Bronchial epithelial cell (primary cell): ENCODE data around the gene ZNF148. TPM values are rescaled to one million over a fixed set of nuclear protein-coding genes. Genes with fewer than 3 reads are reported as not detected.
"Not testable (repeated sequence)": the region's sequence is repeated elsewhere in the genome, so short reads cannot be mapped to it uniquely, and the experiment has no call there.

ENCODE experiments used
- DNase-seq: peaks from one replicate; pipeline ENCODE4 v3.0.0-alpha.2; 2010; ENCODE audit warnings: low read depth
- FAIRE-seq: peaks from 2 replicates; lab custom pipeline; 2011; peaks lifted over from hg19 to GRCh38; lab: Jason Lieb, UNC
- H3K27me3 ChIP-seq: 2 replicates; pipeline ENCODE4 v1.5.1; 2011; ENCODE audit warnings: low read length; ENCODE audit not compliant: control insufficient read depth, insufficient read depth
- H3K36me3 ChIP-seq: 2 replicates; pipeline ENCODE4 v1.5.1; 2011; ENCODE audit warnings: low read length; ENCODE audit not compliant: control insufficient read depth, insufficient read depth
- H3K4me3 ChIP-seq: 2 replicates; pipeline ENCODE4 v1.5.1; 2011; ENCODE audit warnings: mild to moderate bottlenecking, low read depth, low read length, control low read depth
- CTCF ChIP-seq: IDR thresholded peaks from 2 replicates; pipeline ENCODE4 v1.5.1; 2011; ENCODE audit warnings: mild to moderate bottlenecking, moderate library complexity, low read length, control low read depth, inconsistent platforms; ENCODE audit not compliant: insufficient read depth, severe bottlenecking
- total RNA-seq: library from RNA; depleted of rRNA; stranded (reverse); fragments of >200 nt; gene quantifications from 2 replicates; pipeline ENCODE4 v1.2.1, GENCODE V29; 2014

Gene ZNF148
- total RNA-seq, 1 donor from 2014 or later, result 26.1 TPM

- no peak overlapping the region for H3K4me3 ChIP-seq
- H3K36me3 ChIP-seq, result no peaks in the 10 kb centered on the region
- no peak for FAIRE-seq
- no peak for DNase-seq
- no peak for TF ChIP-seq CTCF
- no peaks in the 10 kb centered on the region for H3K27me3 ChIP-seq
Observed at GRCh38 chr3:125389282-125389681, 14.2 kb upstream of the ZNF148 start.

- not testable (repeated sequence) for DNase-seq, FAIRE-seq
Observed at GRCh38 chr3:125388369-125388768, 13.2 kb upstream of the ZNF148 start.

GRCh38 chr3:125386811-125387210 is 11.7 kb upstream of the ZNF148 start:
- no peaks in the 10 kb centered on the region for H3K36me3 ChIP-seq
- FAIRE-seq (no peak), DNase-seq (no peak)
- no peaks in the 10 kb centered on the region for H3K27me3 ChIP-seq
- no peak for TF ChIP-seq CTCF
- no peak overlapping the region for H3K4me3 ChIP-seq

More at GRCh38 chr3:125388369-125388768, 13.2 kb upstream of the ZNF148 start:
- H3K4me3 ChIP-seq, H3K36me3 ChIP-seq, H3K27me3 ChIP-seq: not testable (repeated sequence)

- Histone ChIP-seq H3K4me3 (no peak overlapping the region), H3K27me3 (no peaks in the 10 kb centered on the region), H3K36me3 (no peaks in the 10 kb centered on the region)
- no peak for TF ChIP-seq CTCF
- no peak for FAIRE-seq
- DNase-seq, result no peak
Observed at GRCh38 chr3:125383744-125384143, 8.6 kb upstream of the ZNF148 start.

GRCh38 chr3:125382298-125382697 is 7.2 kb upstream of the ZNF148 start:
- Histone ChIP-seq H3K4me3 (no peak overlapping the region), H3K27me3 (no peaks in the 10 kb centered on the region), H3K36me3 (no peaks in the 10 kb centered on the region)
- no peak for TF ChIP-seq CTCF
- FAIRE-seq (no peak), DNase-seq (no peak)

- DNase-seq (peak; percentile 58), FAIRE-seq (no peak)
- H3K4me3 ChIP-seq, result no peak overlapping the region
- no peaks in the 10 kb centered on the region for H3K36me3 ChIP-seq
- no peak for TF ChIP-seq CTCF
- no peaks in the 10 kb centered on the region for H3K27me3 ChIP-seq
Observed at GRCh38 chr3:125381743-125382142, 6.6 kb upstream of the ZNF148 start.
